Measurements from ENCODE around the gene COX10. TPM values are rescaled to one million over a fixed set of nuclear protein-coding genes. Genes with fewer than 3 reads are reported as not detected.

Gene COX10
- total RNA-seq, 5 donors from 2014 or later (not counting 1 experiment from before 2014, with no cell fraction given): 14.8 to 18.0 (median 16.3) TPM

GRCh38 chr17:14061666-14062560 lies 7.4 kb upstream of the COX10 start:
- no peak overlapping the region for H3K27ac Mint-ChIP-seq
- no peak overlapping the region for H3K4me3 Mint-ChIP-seq
- WGBS (ENCODE audit: insufficient coverage): 95% methylated on average over 7 of the region's 10 CpGs
- H3K27me3 Mint-ChIP-seq: no peaks in the 10 kb centered on the region
- Histone ChIP-seq H3K4me1 (ENCODE audit: control insufficient read depth in 1 of 2, extremely low read depth in 1 of 2, insufficient read depth in 2 of 2, low read length in 2 of 2) (peaks cover 0 to 3% of the 10 kb centered on the region in 2 experiments), H3K36me3 (ENCODE audit: control insufficient read depth in 2 of 2, extremely low read depth in 1 of 2, insufficient read depth in 1 of 2, low read length in 1 of 2) (peaks cover 0 to 3% of the 10 kb centered on the region in 2 donors), H3K27me3 (replicated peaks in 1 of 2; ENCODE audit: control insufficient read depth in 2 of 2, extremely low read depth in 1 of 2, insufficient read depth in 2 of 2, low read length in 1 of 2) (no peaks in the 10 kb centered on the region), H3K4me3 (ENCODE audit: control insufficient read depth in 1 of 2, extremely low read depth in 1 of 2, low read length in 1 of 2) (no peak overlapping the region), H3K9me3 (no peaks in the 10 kb centered on the region), H3K27ac (ENCODE audit: low read length) (no peak overlapping the region)
- ATAC-seq (replicated peaks in 1 of 4) (no peak), DNase-seq (no peak)
- POLR2A ChIA-PET: interaction anchor here in 1 of 2 donors (0.8 kb wide), 1 partner anchor 239 kb away, joined by 3 read pairs; the partner anchor contains the start of gene HS3ST3B1
- peaks cover 0 to 19% (median 14%) of the 10 kb centered on the region in 3 donors for H3K4me1 Mint-ChIP-seq
- H3K9me3 Mint-ChIP-seq: no peaks in the 10 kb centered on the region
- H3K36me3 Mint-ChIP-seq: peaks cover 63% of the 10 kb centered on the region
- CTCF ChIA-PET: no interaction called here

- Mint-ChIP-seq H3K4me3 (no peak overlapping the region), H3K4me1 (peaks cover 29 to 54% (median 50%) of the 10 kb centered on the region in 3 donors), H3K27ac (no peak overlapping the region), H3K9me3 (no peaks in the 10 kb centered on the region), H3K27me3 (no peaks in the 10 kb centered on the region), H3K36me3 (peaks cover 23% of the 10 kb centered on the region)
- WGBS (ENCODE audit: insufficient coverage): no CpG with 5 or more reads among the region's 1 CpG
- no peaks in the 10 kb centered on the region for H3K36me3 ChIP-seq (ENCODE audit: control insufficient read depth in 2 of 2, extremely low read depth in 1 of 2, insufficient read depth in 1 of 2, low read length in 1 of 2)
- ChIA-PET POLR2A (interaction anchor here in 1 of 2 donors (0.6 kb wide), 1 partner anchor 128 kb away, joined by 4 read pairs; no protein-coding TSS in a partner anchor), CTCF (interaction anchor here in 1 of 2 donors (0.8 kb wide), 1 partner anchor 136 kb away, joined by 3 read pairs; no protein-coding TSS in a partner anchor)
- H3K9me3 ChIP-seq: no peaks in the 10 kb centered on the region
- DNase-seq: no peak
- H3K4me1 ChIP-seq (ENCODE audit: control insufficient read depth in 1 of 2, extremely low read depth in 1 of 2, insufficient read depth in 2 of 2, low read length in 2 of 2): peaks cover 18 to 19% of the 10 kb centered on the region in 2 experiments
- no peak for ATAC-seq (replicated peaks in 1 of 4)
- H3K27ac ChIP-seq (ENCODE audit: low read length): no peak overlapping the region
- H3K4me3 ChIP-seq (ENCODE audit: control insufficient read depth in 1 of 2, extremely low read depth in 1 of 2, low read length in 1 of 2): no peak overlapping the region
- H3K27me3 ChIP-seq (replicated peaks in 1 of 2; ENCODE audit: control insufficient read depth in 2 of 2, extremely low read depth in 1 of 2, insufficient read depth in 2 of 2, low read length in 1 of 2): no peaks in the 10 kb centered on the region
Observed at GRCh38 chr17:14067347-14067746, 2.0 kb upstream of the COX10 start.

- DNase-seq: no peak
- Mint-ChIP-seq H3K27ac (peak overlapping the region; percentile 80 to 85), H3K9me3 (no peaks in the 10 kb centered on the region), H3K36me3 (peaks cover 26% of the 10 kb centered on the region), H3K4me3 (peak overlapping the region; percentile 93 to 99 (median 96)), H3K4me1 (peaks cover 39 to 60% (median 54%) of the 10 kb centered on the region in 3 donors), H3K27me3 (no peaks in the 10 kb centered on the region)
- peak overlapping the region; percentile 90 to 99 for H3K4me3 ChIP-seq (ENCODE audit: control insufficient read depth in 1 of 2, extremely low read depth in 1 of 2, low read length in 1 of 2)
- H3K27ac ChIP-seq (ENCODE audit: low read length): no peak overlapping the region
- H3K27me3 ChIP-seq (replicated peaks in 1 of 2; ENCODE audit: control insufficient read depth in 2 of 2, extremely low read depth in 1 of 2, insufficient read depth in 2 of 2, low read length in 1 of 2): no peaks in the 10 kb centered on the region
- peak; percentile 6 to 8 (median 7) for ATAC-seq (replicated peaks in 1 of 4)
- no peaks in the 10 kb centered on the region for H3K9me3 ChIP-seq
- WGBS (ENCODE audit: insufficient coverage): 6% methylated on average over 17 of the region's 25 CpGs
- CTCF ChIA-PET: no interaction called here
- peaks cover 18 to 19% of the 10 kb centered on the region in 2 experiments for H3K4me1 ChIP-seq (ENCODE audit: control insufficient read depth in 1 of 2, extremely low read depth in 1 of 2, insufficient read depth in 2 of 2, low read length in 2 of 2)
- POLR2A ChIA-PET: no interaction called here
- H3K36me3 ChIP-seq (ENCODE audit: control insufficient read depth in 2 of 2, extremely low read depth in 1 of 2, insufficient read depth in 1 of 2, low read length in 1 of 2): peaks cover 0 to 3% of the 10 kb centered on the region in 2 donors
Observed at GRCh38 chr17:14068542-14069250, 608 bp upstream of the COX10 start.

- peak overlapping the region; percentile 93 to 99 (median 96) for H3K4me3 Mint-ChIP-seq
- ChIA-PET CTCF (no interaction called here), POLR2A (no interaction called here)
- H3K9me3 Mint-ChIP-seq: no peaks in the 10 kb centered on the region
- Histone ChIP-seq H3K9me3 (no peaks in the 10 kb centered on the region), H3K27ac (ENCODE audit: low read length) (no peak overlapping the region), H3K27me3 (replicated peaks in 1 of 2; ENCODE audit: control insufficient read depth in 2 of 2, extremely low read depth in 1 of 2, insufficient read depth in 2 of 2, low read length in 1 of 2) (no peaks in the 10 kb centered on the region), H3K4me3 (ENCODE audit: control insufficient read depth in 1 of 2, extremely low read depth in 1 of 2, low read length in 1 of 2) (peak overlapping the region in 1 of 2 donors; percentile 90), H3K36me3 (ENCODE audit: control insufficient read depth in 2 of 2, extremely low read depth in 1 of 2, insufficient read depth in 1 of 2, low read length in 1 of 2) (peaks cover 0 to 10% of the 10 kb centered on the region in 2 donors), H3K4me1 (ENCODE audit: control insufficient read depth in 1 of 2, extremely low read depth in 1 of 2, insufficient read depth in 2 of 2, low read length in 2 of 2) (peaks cover 18 to 19% of the 10 kb centered on the region in 2 experiments)
- ATAC-seq (replicated peaks in 1 of 4) (no peak), DNase-seq (no peak)
- no peaks in the 10 kb centered on the region for H3K27me3 Mint-ChIP-seq
- no peak overlapping the region for H3K27ac Mint-ChIP-seq
- H3K36me3 Mint-ChIP-seq: peaks cover 18% of the 10 kb centered on the region
- H3K4me1 Mint-ChIP-seq: peaks cover 39 to 54% (median 50%) of the 10 kb centered on the region in 3 donors
- 97% methylated on average over 3 of the region's 6 CpGs for WGBS (ENCODE audit: insufficient coverage)
Observed at GRCh38 chr17:14070344-14070984, 1.2 kb downstream of the COX10 start.

- Histone ChIP-seq H3K4me3 (ENCODE audit: control insufficient read depth in 1 of 2, extremely low read depth in 1 of 2, low read length in 1 of 2) (no peak overlapping the region), H3K36me3 (ENCODE audit: control insufficient read depth in 2 of 2, extremely low read depth in 1 of 2, insufficient read depth in 1 of 2, low read length in 1 of 2) (peaks cover 0 to 33% of the 10 kb centered on the region in 2 donors), H3K27me3 (replicated peaks in 1 of 2; ENCODE audit: control insufficient read depth in 2 of 2, extremely low read depth in 1 of 2, insufficient read depth in 2 of 2, low read length in 1 of 2) (no peaks in the 10 kb centered on the region), H3K27ac (ENCODE audit: low read length) (no peak overlapping the region), H3K9me3 (no peaks in the 10 kb centered on the region), H3K4me1 (ENCODE audit: control insufficient read depth in 1 of 2, extremely low read depth in 1 of 2, insufficient read depth in 2 of 2, low read length in 2 of 2) (peaks cover 15 to 19% of the 10 kb centered on the region in 2 experiments)
- ATAC-seq (replicated peaks in 1 of 4): no peak
- DNase-seq: no peak
- H3K4me1 Mint-ChIP-seq: peaks cover 44 to 47% (median 44%) of the 10 kb centered on the region in 3 donors
- H3K36me3 Mint-ChIP-seq: peaks cover 25% of the 10 kb centered on the region
- H3K27ac Mint-ChIP-seq: no peak overlapping the region
- no peak overlapping the region for H3K4me3 Mint-ChIP-seq
- H3K9me3 Mint-ChIP-seq: no peaks in the 10 kb centered on the region
- H3K27me3 Mint-ChIP-seq: no peaks in the 10 kb centered on the region
- 88% methylated on average over 5 of the region's 5 CpGs for WGBS (ENCODE audit: insufficient coverage)
- POLR2A ChIA-PET: no interaction called here
- CTCF ChIA-PET: no interaction called here
Observed at GRCh38 chr17:14072881-14073280, 3.6 kb downstream of the COX10 start.

GRCh38 chr17:14078027-14078426 lies 8.7 kb downstream of the COX10 start:
- Mint-ChIP-seq H3K27ac (no peak overlapping the region), H3K4me3 (no peak overlapping the region), H3K36me3 (peaks cover 52% of the 10 kb centered on the region), H3K9me3 (no peaks in the 10 kb centered on the region), H3K4me1 (peaks cover 28 to 48% (median 31%) of the 10 kb centered on the region in 3 donors), H3K27me3 (no peaks in the 10 kb centered on the region)
- no peak overlapping the region for H3K4me3 ChIP-seq (ENCODE audit: control insufficient read depth in 1 of 2, extremely low read depth in 1 of 2, low read length in 1 of 2)
- 65% methylated on average over 2 of the region's 3 CpGs for WGBS (ENCODE audit: insufficient coverage)
- H3K36me3 ChIP-seq (ENCODE audit: control insufficient read depth in 2 of 2, extremely low read depth in 1 of 2, insufficient read depth in 1 of 2, low read length in 1 of 2): peaks cover 4 to 58% of the 10 kb centered on the region in 2 donors
- ChIA-PET CTCF (interaction anchor here (0.6 to 0.8 kb wide), 3 partner anchors 122 to 224 kb away, joined by 3 read pairs; no protein-coding TSS in a partner anchor), POLR2A (interaction anchor here in 1 of 2 donors (1.3 kb wide), 1 partner anchor 223 kb away, joined by 3 read pairs; the partner anchor contains the start of gene HS3ST3B1)
- H3K27ac ChIP-seq (ENCODE audit: low read length): no peak overlapping the region
- no peak for ATAC-seq (replicated peaks in 1 of 4)
- DNase-seq: no peak
- H3K27me3 ChIP-seq (replicated peaks in 1 of 2; ENCODE audit: control insufficient read depth in 2 of 2, extremely low read depth in 1 of 2, insufficient read depth in 2 of 2, low read length in 1 of 2): no peaks in the 10 kb centered on the region
- no peaks in the 10 kb centered on the region for H3K9me3 ChIP-seq
- H3K4me1 ChIP-seq (ENCODE audit: control insufficient read depth in 1 of 2, extremely low read depth in 1 of 2, insufficient read depth in 2 of 2, low read length in 2 of 2): no peaks in the 10 kb centered on the region

All from T-cell (primary cell).